HG02763 (cell line): ENCODE measurements around the gene WDR62.

Experiments used
- ATAC-seq: cut with Tn5 transposase; IDR thresholded peaks from one replicate; pipeline ENCODE4 v1.9.1; 2021; ENCODE audit warnings: mild to moderate bottlenecking, moderate library complexity; ENCODE audit not compliant: unreplicated experiment

Gene WDR62

DNA sequence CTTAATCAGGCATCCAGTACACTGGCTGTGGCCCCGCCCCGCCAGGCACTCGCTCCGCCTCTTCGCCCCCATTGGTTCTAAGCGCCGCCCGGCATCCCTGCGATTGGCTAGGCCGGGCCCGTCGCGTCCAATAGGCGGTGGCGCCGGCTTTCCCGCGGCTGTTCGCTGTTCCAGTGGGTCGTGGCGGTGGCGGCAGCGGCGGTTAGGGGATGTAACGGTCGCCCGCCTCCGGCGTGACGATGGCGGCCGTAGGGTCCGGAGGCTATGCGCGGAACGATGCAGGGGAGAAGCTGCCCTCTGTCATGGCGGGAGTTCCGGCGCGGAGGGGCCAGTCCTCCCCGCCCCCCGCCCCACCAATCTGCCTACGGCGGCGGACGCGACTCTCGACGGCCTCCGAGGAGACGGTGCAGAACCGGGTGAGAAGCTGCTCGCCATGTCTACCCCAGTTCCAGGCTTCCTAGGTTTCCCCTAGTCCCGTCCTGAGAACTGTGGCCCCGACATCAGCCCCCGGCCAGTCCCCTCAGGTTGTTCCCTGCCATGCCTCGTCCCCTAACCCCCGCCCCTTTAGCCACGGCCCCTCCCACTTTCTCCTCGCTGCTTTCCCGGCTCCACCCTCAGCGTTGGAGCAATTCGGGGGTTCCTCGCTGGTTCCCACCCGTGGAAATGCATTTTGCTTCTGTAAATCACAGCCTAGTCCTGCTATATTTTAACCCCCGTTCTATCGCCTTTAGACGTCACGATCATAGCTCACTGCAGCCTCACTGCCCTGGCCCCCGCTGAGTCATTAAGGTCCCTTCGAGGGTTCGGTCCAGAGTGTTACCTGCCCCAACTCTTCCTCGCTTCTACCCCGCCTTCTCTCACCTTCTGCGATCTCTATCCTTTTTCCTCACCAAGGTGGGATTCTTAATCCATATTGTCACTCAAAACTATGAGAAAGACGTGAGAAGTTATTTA is at the start of gene WDR62:
WDR62 (plus strand) TSS at position 165 of the 954 bp plus-strand sequence; CDS start at position 240, 75 bp downstream.
- peak; percentile 73 for ATAC-seq

DNA sequence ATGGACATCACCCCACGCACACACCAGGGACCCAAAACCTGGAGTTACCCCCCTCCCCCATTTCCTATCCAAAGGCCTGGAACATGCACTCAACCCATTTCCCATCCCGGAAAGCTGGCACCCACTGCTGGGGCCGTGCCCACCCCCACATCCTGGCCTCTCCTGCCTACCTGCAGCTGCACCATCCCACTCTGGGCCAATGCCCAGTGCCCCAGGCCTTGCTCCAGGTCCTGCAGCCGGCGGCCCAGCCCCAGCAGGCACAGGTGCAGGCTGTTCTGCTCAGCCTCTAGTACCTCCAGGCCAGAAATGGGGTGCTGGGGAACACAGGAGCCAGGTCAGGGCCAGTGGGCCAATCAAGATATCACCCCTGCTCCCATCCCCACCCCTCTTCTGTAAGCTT is 47.7 kb upstream of the WDR62 start:
- ATAC-seq: no peak

DNA sequence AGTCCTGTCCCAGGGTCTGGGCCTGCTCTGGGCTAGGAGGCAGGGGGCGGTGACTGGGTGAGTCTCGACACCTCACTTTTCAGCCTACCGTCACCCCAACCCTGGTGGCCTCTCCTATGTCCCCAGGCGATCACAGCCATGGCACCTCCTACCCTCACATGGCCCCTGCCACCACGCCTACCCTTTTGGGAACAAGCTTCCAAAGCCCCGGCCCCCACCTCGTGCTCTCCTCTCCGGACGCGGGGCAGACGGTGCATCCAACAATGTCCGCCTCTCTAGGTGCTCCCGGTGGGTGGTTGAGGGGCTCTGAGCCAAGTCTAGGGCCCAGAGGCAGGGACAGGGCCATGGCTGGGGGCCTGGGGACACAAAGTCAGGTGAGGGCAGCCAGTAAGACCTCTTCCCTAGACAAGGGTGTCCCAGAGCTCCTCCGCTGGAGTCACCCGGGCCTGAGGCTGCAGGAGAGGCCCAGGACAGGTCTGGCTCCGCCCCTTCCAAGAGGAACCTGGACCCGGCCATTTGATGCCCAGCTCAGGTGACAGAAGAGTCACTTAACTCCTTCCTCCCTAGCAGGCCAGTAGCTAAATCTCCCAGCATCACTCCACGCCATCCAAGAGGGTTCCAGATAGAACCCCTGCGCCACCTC is 46.2 kb upstream of the WDR62 start, which contains the start of gene SYNE4:
SYNE4 (minus strand) TSS at position 478 of the 643 bp plus-strand sequence; CDS start at position 346, 132 bp downstream.
- ATAC-seq: no peak

DNA sequence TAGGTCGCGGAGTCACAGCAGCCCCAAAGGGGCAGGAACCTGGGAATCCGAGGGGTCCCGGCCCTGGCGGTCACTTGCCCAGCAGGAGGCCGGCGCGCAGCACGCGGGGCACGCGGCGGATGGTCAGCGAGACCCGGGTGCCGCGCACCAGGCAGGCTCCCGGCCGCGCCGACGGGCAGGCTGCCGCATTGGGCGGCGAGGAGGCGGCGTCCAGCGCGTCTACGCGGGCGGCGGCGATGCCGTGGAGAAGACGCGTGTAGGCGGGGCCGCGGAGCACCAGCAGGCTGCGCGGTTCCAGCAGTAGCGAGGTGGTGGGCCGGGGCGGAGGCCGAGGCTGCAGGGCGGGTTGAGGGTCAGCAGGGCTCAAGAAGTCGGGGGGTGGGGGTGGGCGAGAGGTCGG is 45.5 kb upstream of the WDR62 start:
- no peak for ATAC-seq

DNA sequence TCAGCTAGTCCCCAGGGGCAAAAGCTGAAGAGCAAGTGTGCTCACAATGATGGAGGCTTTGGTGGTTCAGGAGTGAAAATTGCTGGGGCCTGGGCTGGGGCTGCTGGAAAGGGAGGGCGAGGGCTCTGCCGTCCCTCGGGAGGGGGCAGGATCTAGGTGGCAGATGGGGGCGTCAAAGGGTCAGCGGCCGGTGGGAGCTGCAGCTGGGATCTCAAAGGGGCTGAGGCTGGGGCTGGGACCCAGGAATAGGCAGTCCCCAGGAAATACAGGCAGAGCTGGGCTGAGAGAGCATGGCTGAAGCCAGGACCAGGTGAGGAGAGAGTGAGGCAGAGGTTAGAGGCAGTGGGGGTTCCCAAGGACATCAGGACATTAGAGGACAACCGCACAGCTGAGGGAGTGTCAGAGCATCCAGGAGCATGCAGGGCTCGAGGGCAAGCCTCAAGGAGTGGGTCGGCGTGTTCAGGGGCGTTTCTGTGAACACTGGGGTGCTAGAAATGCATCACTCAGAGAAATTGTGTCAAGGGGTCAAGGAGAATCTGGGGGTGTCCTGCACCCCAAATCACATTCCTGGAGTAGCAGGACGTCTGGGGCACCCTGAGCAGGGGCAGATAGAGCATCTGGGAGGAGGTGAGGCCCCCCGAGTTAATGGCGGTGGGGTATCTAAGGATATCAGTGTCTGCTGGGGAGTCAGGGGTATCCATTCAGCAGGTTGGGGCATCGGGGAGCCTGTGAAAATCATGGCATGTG is 44.9 kb upstream of the WDR62 start:
- no peak for ATAC-seq

DNA sequence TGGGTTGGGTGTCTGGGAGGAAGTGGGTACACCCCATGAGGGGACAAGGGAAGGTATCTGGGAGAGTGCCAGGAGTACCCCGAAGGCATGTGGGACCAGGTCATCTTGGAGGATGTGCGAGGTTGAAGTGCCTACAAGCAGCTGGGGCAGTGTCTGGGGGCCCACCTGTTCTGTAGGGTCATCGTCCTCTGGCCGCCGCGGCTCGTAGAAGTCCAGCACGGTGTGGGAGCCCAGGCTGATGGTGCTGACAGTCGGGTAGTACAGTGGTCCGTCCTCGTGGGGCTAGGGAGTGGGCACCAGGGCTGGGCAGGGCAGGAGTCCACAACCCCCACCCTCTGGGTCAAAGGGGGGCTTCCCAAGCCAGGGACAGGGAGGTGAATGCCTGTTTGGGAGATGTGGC is 44.3 kb upstream of the WDR62 start:
- no peak for ATAC-seq

DNA sequence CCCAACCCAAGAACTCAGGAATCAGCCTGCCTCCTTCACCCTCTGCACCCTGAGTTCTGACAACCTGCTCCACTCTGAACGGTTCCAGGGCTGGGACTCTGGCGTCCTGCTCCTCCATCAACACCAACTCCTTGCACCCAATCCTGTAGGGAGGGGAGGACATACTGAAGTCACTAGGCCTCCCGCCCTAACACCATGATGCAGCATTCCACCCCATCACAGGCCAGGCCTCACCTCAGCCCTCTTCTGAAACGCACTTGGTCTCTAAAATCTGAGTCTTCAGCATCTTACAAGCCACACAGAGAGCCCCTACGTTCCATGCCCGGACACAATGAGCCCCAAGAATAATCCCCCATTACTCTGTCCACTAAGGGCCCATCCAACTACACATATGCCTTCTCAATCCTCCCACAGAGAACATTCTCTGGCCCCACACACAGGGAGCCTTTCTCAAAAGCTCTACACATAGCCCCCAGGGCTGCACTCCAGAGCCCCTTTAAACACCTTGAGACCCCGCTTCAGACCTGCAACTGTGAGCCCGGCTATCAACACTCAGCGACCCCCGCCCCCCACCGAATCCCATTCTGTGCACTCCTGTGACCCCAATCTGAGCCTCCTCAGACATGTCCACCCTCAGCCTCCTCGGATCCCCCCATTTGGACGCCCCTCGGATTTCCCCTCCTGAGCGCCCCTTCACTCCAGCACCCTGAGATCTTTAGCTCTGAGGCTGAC is 41.3 kb upstream of the WDR62 start:
- no peak for ATAC-seq

DNA sequence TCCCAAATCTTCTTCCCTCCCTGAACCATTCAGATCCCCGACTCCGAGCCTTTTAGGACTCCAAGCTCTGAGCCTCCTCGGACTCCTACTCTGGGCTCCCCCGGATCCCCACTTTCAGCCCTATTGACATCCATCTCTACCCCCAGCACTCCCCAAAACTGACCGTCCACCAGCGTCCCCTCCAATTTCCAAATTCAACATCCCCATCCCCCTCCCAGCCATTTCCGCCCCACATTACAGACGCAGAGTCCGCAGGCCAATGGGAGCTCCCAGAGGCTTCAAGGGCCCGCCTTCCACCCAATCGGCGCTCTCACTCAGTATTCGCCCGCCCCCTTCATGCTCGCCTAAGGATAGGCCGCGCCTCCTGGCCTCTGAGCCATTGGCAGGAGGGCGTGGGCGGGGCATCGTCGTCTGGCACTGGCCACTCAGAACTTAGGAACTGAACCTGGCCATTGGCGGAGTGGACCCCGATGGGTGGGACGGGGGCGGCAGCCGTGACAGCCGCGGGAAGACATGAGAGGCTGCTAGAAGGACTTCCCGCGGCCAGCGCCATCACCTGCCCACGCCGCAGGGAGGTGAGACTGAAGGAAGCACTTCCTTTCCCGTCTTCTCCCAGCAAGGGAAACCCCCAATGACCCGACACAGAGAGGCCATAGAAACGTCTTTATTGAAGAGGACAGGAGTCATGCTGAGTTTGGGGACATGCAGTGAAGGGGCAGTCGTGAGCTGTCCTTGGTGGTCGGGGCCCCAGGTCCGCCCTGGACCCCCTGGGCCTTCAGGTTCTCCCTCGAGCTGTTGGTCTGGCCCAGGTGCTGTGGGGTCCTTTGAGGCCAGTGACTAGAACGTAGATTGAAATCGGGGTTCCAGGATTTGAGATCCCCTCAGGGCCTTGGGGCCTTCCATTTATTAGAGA is 40.4 kb upstream of the WDR62 start, which contains the start of gene ALKBH6:
ALKBH6 (minus strand) TSS at position 202 of the 913 bp plus-strand sequence. CDS start 816 bp downstream, outside the sequence.
- peak; percentile 97 for ATAC-seq

DNA sequence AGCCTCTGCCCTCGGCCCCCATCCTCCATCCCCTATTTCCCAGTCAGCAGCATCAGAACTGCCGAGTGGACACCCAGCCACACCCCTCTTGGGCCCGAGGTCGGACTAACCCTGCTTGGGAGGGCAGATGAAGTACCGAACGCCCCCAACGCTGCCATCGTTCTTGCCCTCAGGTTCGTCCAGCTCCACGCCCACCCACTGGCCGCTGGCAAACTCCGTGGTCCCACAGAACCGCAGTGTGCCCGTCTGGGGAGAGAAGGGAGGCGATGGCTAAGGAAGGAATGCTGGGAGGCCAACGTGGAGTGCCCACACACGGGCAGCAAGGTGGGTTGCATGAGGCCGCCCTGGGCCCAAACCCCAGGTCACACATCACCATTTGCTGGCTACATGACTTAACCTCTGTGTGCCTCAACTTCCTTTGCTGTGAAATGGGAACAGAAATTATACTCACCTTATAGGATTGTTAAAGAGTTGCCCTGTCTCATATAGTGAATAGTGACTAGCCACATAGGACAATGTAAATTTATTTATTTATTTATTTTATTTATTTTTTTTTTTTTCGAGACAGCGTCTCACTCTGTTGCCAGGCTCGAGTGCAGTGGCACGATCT is 35.5 kb upstream of the WDR62 start:
- no peak for ATAC-seq

DNA sequence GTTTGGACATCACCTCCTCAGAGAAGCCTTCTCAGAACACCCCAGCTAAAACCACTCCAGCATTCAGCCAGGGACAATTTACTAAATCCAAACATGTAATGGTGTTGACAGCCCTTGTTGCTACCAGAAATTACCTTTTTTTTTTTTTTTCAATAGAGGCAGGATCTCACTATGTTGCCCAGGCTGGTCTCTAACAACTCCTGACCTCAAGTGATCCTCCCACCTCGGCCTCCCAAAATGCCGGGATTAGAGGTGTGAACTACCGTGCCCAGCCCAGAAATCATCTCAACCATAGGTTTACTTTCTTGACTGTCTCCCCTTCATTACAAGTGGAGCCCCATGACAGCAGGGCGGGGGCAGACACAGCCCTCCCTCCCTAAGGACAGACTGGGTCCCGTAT is 31.3 kb upstream of the WDR62 start:
- no peak for ATAC-seq

DNA sequence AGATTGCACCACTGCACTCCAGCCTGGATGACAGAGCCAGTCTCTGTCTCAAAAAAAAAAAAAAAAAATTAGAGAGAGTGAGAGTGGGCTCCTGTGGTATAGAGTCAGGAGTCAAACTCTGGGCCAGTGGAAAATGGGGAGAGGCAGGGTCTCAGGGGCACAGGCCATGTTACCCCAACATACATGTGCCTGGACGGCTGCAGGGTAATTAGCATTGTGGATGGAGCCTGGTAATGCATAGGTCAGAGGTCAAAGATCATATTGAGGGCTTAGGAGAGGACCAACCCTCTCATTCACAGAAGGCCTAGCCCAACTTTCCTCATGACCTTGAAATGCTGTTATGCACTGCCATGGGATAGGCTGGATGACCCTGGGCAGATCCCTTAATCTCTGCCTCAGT is 29.2 kb upstream of the WDR62 start:
- ATAC-seq: no peak

DNA sequence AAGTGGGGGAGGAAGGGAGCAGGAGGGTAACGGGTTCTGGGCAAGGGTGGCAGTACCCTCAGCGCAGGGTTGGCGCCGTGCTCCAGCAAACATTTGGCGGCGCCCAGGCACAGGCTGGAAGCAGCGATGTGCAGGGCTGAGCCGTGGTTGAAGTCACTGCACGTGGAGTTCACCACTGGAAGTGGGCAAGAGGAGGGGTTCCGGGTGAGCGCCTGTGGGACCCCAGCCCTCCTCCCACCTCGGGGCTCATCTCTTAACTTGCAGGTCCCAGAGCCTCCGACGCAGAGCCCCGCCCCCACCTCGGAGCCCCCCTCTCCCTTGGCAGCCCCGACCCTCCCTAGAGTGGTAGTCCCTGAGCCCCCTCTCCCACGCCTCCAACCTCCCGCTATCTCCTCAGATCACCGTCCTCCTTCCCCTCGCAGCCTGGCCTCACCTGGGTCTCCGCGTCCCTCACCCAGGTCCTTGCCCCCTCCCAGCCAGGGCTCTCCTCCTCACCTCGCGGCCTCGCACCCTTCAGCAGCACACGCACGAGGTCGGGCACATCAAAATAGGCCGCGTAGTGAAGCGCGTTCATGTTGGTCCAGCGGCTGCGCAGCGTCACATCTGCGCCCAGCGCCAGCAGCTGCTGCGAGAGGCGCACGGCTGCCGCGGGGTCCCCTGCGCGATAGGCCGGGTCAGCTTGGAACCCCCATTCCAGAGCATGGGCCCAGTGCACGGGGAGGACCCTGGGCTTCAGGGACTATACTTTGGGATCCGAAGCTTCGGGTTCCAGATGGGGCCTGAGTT is 28.4 kb upstream of the WDR62 start:
- ATAC-seq: no peak

DNA sequence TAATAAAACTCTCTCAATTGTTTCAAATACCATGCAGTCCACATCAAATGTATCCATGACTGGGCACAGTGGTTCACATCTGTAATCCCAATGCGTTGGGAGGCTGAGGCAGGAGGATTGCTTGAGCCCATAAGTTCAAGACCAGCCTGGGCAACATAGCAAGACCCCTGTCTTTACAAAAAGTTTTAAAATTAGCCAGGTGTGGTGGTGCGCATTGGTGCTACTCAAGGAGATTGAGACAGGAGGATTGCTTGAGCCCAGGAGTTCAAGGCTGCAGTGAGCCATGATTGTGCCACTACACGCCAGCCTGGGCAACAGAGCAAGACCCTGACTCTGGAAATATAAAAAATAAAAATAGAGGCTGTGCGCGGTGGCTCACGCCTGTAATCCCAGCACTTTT is 27.0 kb upstream of the WDR62 start:
- ATAC-seq: no peak

DNA sequence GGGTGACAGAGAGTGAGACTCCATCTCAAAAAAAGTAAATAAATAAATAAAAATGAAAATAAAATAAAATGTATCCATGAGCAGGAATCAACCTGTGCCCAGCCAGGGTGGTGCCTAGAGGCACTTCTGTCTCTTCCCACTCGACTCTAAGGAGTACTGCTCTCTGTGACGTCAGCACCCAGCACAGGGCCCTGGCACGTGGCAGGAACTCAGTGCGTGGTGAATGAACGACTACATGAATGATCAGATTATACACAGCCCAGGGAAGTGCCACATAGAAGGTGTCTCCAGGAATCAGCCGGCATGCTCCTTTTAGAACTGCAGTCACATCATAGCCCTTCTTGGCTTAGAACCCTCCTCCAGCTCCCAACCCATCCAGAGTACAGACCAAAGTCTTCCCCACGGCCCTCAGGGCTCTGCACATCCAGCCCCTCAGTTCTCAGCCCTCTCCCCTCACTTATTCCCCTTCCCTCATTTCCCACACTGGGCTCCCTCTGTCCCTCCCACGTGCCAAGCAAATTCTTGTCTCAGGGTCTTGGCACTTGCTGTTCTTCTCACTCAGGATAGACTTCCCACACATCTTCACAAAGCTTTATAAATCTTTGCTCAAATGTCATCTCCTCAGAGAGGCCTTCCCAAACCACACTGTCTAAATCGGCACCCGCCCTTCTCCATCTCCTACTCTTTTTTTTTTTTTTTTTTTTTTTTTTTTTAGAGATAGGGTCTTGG is 26.2 kb upstream of the WDR62 start:
- ATAC-seq: no peak

DNA sequence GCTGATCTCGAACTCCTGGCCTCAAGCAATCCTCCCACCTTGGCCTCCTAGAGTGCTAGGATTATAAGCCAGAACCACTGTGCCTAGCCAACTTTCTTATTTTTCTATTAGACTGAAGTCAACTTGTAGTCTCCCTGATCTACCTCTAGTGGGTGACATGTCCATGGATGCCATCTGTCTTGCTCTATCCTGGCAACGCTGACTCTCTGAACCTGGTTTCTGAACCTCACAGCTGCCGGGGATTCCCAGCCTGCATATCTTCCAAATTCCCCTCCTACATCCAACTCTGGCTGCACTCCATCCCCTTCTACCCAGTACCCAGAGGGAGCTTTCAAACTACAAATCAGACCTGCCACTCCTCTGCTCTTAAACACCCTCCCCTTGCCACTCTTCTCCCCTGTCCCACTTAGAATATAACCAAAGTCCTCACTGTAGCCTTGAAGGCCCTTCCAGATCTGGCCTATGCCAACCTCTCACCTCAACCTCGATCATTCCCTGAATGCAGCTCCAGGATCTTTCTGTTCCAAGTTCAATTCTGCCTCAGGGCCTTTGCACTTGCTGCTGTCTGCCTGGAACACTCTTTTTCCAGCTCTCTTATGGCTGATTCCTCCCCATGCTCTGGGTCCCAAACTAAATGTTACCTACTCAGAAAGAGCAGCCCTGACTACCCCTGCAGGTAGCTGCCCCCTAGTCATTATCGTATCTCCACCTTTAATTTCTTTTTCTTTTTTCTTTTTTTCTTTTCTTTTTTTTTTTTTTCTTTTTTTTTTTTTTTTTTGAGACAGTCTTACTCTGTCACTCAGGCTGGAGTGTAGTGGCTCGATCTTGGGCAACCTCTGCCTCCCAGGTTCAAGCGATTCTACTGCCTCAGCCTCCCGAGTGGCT is 24.2 kb upstream of the WDR62 start:
- no peak for ATAC-seq

DNA sequence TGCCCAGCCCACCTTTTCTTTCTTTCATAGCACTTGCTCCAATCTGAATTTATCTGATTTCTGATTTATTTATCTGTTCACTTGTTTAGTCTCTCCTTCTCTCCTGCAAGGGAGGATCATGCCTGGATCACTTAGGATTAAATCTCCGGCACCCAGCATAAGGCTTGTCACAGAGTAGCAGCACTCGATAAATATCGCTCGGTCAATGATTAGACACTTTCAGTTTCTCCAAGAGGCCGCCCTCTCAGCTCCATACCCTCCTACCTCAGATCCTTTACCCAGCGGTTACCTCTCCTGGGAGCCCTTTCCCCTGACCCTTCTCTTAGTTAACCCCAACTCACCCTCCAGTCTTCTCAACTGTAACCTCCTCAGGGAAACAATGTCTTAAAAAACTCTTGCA is 23.4 kb upstream of the WDR62 start:
- no peak for ATAC-seq
